ENCODE data around the gene CFD.
"Not testable (repeated sequence)": the region's sequence is repeated elsewhere in the genome, so short reads cannot be mapped to it uniquely, and the experiment has no call there.

- not testable (repeated sequence) for TF ChIP-seq POLR2A, CTCF, POLR2AphosphoS5 (IDR thresholded peaks at IDR 0.05)
Observed at GRCh38 chr19:891421-892200, 32.1 kb downstream of the CFD start.
